NCI-H2081 treated with DMSO at 0.1 percent for 48 hours (cell line): Measurements from ENCODE around the gene PDCD11.
A peak's percentile ranks its signal among the peaks of the same experiment; 100 is the strongest.
"Not testable (repeated sequence)": the region's sequence is repeated elsewhere in the genome, so short reads cannot be mapped to it uniquely, and the experiment has no call there.

Experiments used
- DNase-seq: peaks from one replicate; lab custom pipeline; 2025; lab: John Stamatoyannopoulos, UW

PDCD11 gene

GRCh38 chr10:103396067-103396788 lies at the start of gene PDCD11, which contains the start of gene ATP5MK:
TSS of gene PDCD11 (plus strand) at chr10:103396626. CDS start at chr10:103398427, 1,801 bp downstream.
TSS of gene ATP5MK (minus strand) at chr10:103396475. CDS start at chr10:103392457, 4,018 bp downstream.
- DNase-seq: peak; percentile 66

GRCh38 chr10:103350175-103350516 lies 46.3 kb upstream of the PDCD11 start:
- DNase-seq: no peak

- peak; percentile 13 for DNase-seq
These were observed 45.7 kb upstream of the PDCD11 start, which contains the start of gene PCGF6 for GRCh38 chr10:103350517-103351260. TSS of gene PCGF6 (minus strand) at chr10:103351140. CDS start at chr10:103351066, 74 bp downstream.

- DNase-seq: no peak
These were observed 43.1 kb upstream of the PDCD11 start for GRCh38 chr10:103353281-103353680.

GRCh38 chr10:103354567-103354966 lies 41.9 kb upstream of the PDCD11 start:
- not testable (repeated sequence) for DNase-seq

GRCh38 chr10:103355906-103356599 lies 40.4 kb upstream of the PDCD11 start:
- DNase-seq: no peak

GRCh38 chr10:103359493-103359892 lies 36.9 kb upstream of the PDCD11 start:
- not testable (repeated sequence) for DNase-seq

GRCh38 chr10:103360791-103361190 lies 35.6 kb upstream of the PDCD11 start:
- not testable (repeated sequence) for DNase-seq

GRCh38 chr10:103367379-103367781 lies 29.0 kb upstream of the PDCD11 start:
- no peak for DNase-seq

- DNase-seq: peak; percentile 75
These were observed 28.5 kb upstream of the PDCD11 start, which contains the start of gene TAF5 for GRCh38 chr10:103367782-103368518. TSS of gene TAF5 (plus strand) at chr10:103367976. CDS start at chr10:103367990, 14 bp downstream.

GRCh38 chr10:103373544-103373943 lies 22.9 kb upstream of the PDCD11 start:
- DNase-seq: no peak

- no peak for DNase-seq
These were observed 22.2 kb upstream of the PDCD11 start for GRCh38 chr10:103374263-103374662.

GRCh38 chr10:103382769-103383168 lies 13.7 kb upstream of the PDCD11 start:
- no peak for DNase-seq

- no peak for DNase-seq
These were observed 2.2 kb upstream of the PDCD11 start for GRCh38 chr10:103394180-103394579.

- no peak for DNase-seq
These were observed 716 bp upstream of the PDCD11 start for GRCh38 chr10:103395754-103396066.

- no peak for DNase-seq
These were observed 312 bp downstream of the PDCD11 start for GRCh38 chr10:103396789-103397087.

- no peak for DNase-seq
These were observed 882 bp downstream of the PDCD11 start for GRCh38 chr10:103397191-103397825.

GRCh38 chr10:103413564-103413963 lies 17.1 kb downstream of the PDCD11 start:
- DNase-seq: no peak

- no peak for DNase-seq
These were observed 19.2 kb downstream of the PDCD11 start for GRCh38 chr10:103415581-103415980.

- no peak for DNase-seq
These were observed 20.2 kb downstream of the PDCD11 start for GRCh38 chr10:103416436-103417147.

GRCh38 chr10:103417148-103417469 lies 20.7 kb downstream of the PDCD11 start:
- not testable (repeated sequence) for DNase-seq
